GM19240 (cell line): ENCODE measurements around the gene CDK14.
"Not testable (repeated sequence)": the region's sequence is repeated elsewhere in the genome, so short reads cannot be mapped to it uniquely, and the experiment has no call there.

Experiments
- DNase-seq: peaks from one replicate; pipeline ENCODE4 v3.0.0; 2011; ENCODE audit warnings: low spot score; ENCODE audit not compliant: insufficient read length

The CDK14 gene

DNA sequence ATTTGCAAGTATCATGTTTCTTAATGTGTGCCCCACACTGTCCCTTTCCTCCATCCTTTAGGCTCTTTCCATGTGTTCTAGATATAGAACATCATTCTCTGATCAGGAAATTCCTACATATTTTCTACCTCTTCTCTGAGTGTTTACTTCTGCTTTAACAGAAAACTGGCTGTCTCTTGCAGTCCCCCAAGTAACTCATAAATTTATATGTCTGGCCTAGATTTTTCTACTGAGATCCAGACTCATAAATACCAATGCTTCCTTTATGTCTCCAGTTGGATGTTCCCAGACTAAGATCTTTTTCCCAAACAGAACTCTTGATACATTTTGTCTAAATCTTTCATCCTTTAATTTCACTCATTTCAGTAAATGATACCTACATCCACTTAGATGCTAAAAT lies 181.8 kb downstream of the CDK14 start:
- no peak for DNase-seq

DNA sequence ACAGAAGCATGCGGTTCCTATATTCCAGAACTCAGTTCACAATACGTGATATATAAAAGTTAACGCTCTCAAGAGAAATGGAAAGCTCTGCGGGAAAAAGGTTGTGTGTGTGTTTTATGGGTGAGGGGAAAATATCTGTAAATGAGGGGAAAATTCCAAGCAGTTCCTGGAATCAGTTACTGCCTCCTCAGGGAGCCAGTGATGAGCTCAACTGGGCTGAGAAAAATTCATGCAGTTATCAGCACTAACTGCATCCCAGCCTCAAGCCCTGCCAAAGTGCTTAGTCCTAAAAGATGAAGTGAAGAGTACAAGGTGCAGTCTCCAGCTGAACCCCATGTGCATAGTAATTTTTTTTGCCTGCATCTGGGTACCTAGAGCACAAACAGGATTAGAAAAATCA lies 191.9 kb downstream of the CDK14 start:
- DNase-seq = no peak

DNA sequence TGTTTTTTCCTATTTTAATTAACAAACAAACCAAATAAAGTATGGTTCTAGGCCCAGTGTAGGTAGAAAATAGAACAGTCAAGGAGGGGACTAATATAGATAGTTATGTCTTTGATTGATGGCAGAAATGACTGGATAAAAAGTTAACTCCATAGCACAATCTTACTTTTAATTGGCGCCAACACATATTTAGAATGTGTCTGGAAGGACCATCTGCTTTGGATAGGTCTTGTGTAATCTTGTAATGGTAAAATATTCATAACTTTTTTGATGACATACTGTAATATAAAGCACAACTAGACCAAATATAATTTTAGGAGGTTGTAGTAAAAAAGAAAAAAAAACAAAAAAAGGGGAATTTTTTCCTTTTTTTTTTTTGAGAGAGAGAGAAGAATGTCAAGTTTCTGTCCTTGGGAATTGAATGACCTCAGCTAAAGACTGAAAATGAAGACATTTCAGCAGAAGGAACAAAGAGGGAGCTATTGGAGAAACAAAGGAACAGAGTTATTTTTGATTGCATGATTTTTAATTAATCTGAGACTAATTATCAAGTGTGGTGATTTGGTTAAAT lies 193.7 kb downstream of the CDK14 start:
- no peak for DNase-seq

- DNase-seq = no peak
Measured at GRCh38 chr7:90791596-90791995, 195.5 kb downstream of the CDK14 start.

DNA sequence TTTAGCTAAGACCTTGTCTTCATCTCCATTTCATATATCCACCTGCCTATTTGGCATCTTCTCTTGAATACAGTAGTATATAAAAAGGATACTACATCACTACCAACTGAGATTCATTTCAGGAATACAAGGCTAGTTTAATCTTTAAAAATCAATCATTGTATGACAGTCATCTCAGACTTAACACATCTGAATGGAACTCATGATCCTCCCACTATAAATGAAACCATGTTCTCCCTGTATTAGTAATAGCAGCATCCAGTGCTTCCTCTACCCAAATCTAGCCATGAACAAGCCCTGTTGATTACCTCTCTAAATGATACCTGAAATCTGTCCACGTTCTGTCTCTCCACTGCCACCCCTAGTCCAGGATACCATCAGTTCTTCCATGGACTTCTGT lies 196.2 kb downstream of the CDK14 start:
- DNase-seq = no peak

DNA sequence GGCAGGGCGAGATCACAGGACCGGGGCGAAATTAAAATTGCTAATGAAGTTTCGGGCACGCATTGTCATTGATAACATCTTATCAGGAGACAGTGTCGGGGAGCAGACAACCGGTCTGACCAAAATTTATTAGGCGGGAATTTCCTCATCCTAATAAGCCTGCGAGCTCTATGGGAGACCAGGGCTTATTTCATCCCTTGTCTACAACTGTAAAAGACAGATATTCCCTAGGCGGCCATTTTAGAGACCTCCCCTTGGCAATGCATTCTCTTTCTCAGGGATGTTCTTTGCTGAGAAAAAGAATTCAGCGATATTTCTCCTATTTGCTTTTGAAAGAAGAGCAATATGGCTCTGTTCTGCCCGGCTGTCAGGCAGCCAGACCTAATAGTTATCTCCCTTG lies 198.1 kb downstream of the CDK14 start:
- not testable (repeated sequence) for DNase-seq

DNA sequence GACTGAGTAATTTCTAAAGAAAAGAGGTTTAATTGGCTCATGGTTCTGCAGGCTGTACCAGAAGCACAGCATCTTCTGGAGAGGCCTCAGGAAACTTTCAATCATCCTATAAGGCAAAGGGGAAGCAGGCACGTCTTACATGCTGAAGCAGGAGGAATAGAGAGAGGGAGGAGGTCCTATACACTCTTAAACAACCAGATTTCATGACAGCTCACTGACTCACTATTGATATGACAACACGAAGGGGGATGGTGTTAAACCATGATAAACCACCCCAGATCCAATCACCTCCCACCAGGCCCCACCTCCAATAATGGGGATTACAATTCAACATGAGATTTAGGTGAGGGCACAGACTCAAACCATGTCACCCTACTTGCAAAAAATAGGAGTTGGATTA lies 201.5 kb downstream of the CDK14 start:
- DNase-seq = no peak

GRCh38 chr7:90804370-90804769 lies 208.2 kb downstream of the CDK14 start:
- no peak for DNase-seq

GRCh38 chr7:90815552-90815951 lies 219.4 kb downstream of the CDK14 start:
- DNase-seq = not testable (repeated sequence)

DNA sequence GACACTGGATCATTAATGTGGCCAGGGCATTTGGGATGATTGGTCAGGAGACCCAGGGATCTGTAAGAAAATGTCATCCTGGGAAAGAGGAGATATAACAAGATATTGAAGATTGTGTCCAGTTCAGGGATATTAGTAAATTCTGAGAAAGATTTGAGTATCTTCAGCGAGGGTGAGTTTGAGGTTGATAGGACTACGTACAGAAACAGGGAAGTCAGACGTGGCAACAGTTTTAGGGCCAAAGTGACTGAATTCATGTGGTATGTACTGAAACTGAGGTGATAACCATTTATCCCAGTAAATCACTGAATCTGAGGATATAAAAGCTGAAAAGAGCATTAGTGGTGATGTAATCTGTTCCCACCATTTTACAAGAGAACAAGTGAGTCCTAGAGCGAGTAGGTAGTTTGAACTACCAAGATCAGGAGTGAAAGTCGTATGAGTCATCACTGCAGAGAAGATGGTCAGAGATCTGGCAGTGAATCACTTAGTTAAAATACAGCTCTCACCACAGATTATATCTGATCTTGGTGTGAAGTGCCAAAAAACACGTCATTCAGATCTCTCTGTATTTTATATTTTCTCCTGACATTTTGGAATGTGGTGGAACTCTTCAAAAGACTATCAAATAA lies 220.5 kb downstream of the CDK14 start:
- DNase-seq = peak; percentile 23

DNA sequence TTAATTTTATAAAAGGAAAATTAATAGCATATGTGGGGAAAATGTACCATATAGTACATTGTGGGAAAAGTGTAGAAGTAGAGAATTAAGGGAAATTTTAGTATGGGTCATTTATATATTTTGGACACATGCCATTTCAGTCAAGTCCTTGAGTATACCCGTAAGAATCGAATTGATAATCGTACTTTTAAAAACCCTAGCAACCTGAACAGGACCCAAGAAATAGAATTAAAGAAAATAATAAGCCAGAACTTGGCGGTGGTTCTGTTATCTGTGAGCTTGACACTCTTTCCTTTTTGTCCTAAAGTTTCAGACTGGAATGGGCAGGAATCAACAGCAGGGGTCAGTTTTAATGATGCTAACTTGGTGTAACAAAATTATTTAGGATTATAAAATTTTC lies 221.0 kb downstream of the CDK14 start:
- no peak for DNase-seq

- DNase-seq = no peak
Measured at GRCh38 chr7:90817846-90818245, 221.7 kb downstream of the CDK14 start.

GRCh38 chr7:90818341-90818740 lies 222.2 kb downstream of the CDK14 start:
- DNase-seq = no peak

GRCh38 chr7:90821961-90822620 lies 226.0 kb downstream of the CDK14 start:
- DNase-seq = no peak

DNA sequence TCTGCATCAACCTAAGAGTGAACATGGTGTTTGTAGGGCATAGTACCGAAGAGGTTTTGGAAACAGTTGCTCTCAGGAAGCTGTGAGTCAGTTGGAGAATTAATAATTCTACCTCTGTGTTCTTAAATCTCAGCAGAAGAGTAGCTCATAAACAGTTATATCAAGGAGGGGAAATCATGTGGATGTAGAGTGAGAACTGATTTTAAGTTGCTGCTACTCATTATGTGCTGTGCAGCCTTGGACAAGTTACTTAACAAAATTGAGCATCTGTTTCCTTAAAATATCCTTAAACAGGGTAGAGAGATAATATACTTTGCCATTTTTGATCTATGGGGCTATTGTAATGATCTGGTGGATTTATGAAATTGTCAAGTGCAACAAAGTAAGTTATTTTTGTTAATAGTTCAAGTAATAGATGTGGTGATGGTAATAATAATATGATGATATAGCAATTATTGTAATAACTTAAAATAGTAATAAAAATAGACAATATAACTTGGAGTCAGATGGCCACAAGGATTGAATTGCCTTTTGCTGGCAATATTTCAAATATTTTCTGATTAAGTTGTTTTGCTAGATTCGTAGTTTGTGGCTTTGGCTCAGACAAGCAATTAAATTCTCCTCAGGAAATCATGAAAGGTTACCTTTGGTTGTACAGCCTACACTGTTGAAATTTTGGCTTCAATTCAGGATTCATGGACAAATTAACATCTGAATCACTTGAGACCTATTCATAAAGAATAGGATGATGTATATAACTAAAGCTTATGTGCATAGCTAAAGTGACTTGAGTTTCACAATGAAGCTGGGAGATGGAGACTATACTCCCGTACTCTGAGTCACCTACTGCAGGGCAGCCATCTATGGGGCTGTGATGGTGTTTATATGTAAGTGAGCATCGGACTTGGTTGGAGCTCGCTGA lies 228.5 kb downstream of the CDK14 start:
- DNase-seq = no peak

DNA sequence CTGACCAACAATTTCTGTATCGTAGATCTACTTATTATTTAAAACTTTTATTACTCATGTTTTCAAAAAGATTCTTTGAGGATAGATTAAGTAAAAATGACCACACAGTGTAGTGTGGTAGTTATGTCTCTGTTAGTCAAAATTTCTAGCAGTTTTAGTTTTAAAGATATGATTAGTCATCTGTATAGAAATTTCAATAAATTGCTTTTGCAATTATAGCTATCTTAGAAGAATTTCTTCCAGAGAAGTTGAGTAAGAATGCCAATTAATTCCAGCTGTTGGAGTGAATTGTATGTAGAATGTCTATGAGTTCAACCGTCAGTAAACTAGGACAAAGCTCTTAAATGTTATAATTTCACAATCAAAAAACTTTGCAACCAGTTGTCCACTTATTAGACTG lies 229.7 kb downstream of the CDK14 start:
- DNase-seq = no peak

GRCh38 chr7:90828601-90829000 lies 232.5 kb downstream of the CDK14 start:
- no peak for DNase-seq

GRCh38 chr7:90830308-90830707 lies 234.2 kb downstream of the CDK14 start:
- no peak for DNase-seq

GRCh38 chr7:90832726-90833125 lies 236.6 kb downstream of the CDK14 start:
- no peak for DNase-seq

- no peak for DNase-seq
Measured at GRCh38 chr7:90833443-90833842, 237.3 kb downstream of the CDK14 start.

DNA sequence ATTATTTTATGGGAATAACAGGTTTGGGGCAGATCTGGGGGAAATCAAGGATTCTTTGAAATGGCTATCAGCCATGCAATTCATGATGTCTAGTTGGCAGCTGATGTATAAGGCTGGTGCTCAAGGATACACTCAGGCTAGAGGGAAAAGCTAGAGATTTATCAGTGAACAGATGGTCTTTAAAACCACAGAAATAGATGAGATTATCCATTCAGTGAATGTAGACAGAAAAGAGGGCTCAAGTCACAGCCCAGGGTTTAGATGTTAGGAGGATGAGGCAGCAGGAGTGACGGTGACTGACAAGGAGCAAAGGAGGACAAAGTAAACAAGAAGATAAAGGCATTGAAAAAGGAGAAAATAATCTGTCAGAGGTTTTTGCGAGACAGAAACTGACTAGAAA lies 238.7 kb downstream of the CDK14 start:
- DNase-seq = no peak

GRCh38 chr7:90835861-90836260 lies 239.7 kb downstream of the CDK14 start:
- DNase-seq = no peak
